SK-MEL-5 (cell line): ENCODE data around the gene AURKA. TPM values are rescaled to one million over a fixed set of nuclear protein-coding genes. Genes with fewer than 3 reads are reported as not detected.
"Not testable (repeated sequence)": the region's sequence is repeated elsewhere in the genome, so short reads cannot be mapped to it uniquely, and the experiment has no call there.

Source experiments
- DNase-seq: peaks from one replicate; pipeline ENCODE4 v3.0.0-alpha.2; 2016; ENCODE audit warnings: low read depth, low spot score
- in situ Hi-C: cut with HindIII; loops from 2 replicates; pipeline ENCODE4 v1.10.0; 2016; ENCODE audit warnings: low sequenced_read_pairs, high pct_unique_total_duplicates, low pct_unique_long_range_greater_than_20kb
- total RNA-seq: library from RNA; depleted of rRNA; stranded (reverse); fragments of >200 nt; shearing (Covaris generic); gene quantifications from 2 replicates; pipeline ENCODE4 v1.2.3, GENCODE V29; 2014

AURKA gene
- total RNA-seq, 1 experiment from 2014 or later = 68.5 TPM

- in situ Hi-C loops, DNase-seq: not testable (repeated sequence)
Measured at GRCh38 chr20:56405356-56405755, 13.3 kb upstream of the AURKA start.

- no peak for DNase-seq
- in situ Hi-C loops = no loop called here
Measured at GRCh38 chr20:56403465-56403864, 11.4 kb upstream of the AURKA start.

- peak; percentile 81 for DNase-seq
Measured at GRCh38 chr20:56400001-56400640, 8.1 kb upstream of the AURKA start.

GRCh38 chr20:56395166-56395565 lies 3.2 kb upstream of the AURKA start:
- in situ Hi-C loops = no loop called here
- DNase-seq = no peak

More at GRCh38 chr20:56400001-56400640, 8.1 kb upstream of the AURKA start:
- in situ Hi-C loops = no loop called here

GRCh38 chr20:56393653-56394052 lies 1.6 kb upstream of the AURKA start:
- in situ Hi-C loops = no loop called here
- no peak for DNase-seq

GRCh38 chr20:56392881-56393482 lies 967 bp upstream of the AURKA start:
- DNase-seq = no peak
- in situ Hi-C loops = no loop called here

GRCh38 chr20:56391596-56392131 lies 351 bp downstream of the AURKA start:
- in situ Hi-C loops = no loop called here

GRCh38 chr20:56391037-56391436 lies 978 bp downstream of the AURKA start:
- in situ Hi-C loops = no loop called here
- DNase-seq = no peak

More at GRCh38 chr20:56391596-56392131, 351 bp downstream of the AURKA start:
- no peak for DNase-seq

- in situ Hi-C loops, DNase-seq: not testable (repeated sequence)
Measured at GRCh38 chr20:56390396-56390795, 1.6 kb downstream of the AURKA start.

- in situ Hi-C loops = no loop called here
Measured at GRCh38 chr20:56389807-56390206, 2.2 kb downstream of the AURKA start.

GRCh38 chr20:56388882-56389281 lies 3.1 kb downstream of the AURKA start:
- in situ Hi-C loops = no loop called here

More at GRCh38 chr20:56389807-56390206, 2.2 kb downstream of the AURKA start:
- no peak for DNase-seq

GRCh38 chr20:56386219-56386618 lies 5.8 kb downstream of the AURKA start:
- DNase-seq = no peak
- in situ Hi-C loops = no loop called here

More at GRCh38 chr20:56388882-56389281, 3.1 kb downstream of the AURKA start:
- no peak for DNase-seq

- DNase-seq = no peak
- in situ Hi-C loops = no loop called here
Measured at GRCh38 chr20:56385130-56385529, 6.9 kb downstream of the AURKA start.

GRCh38 chr20:56383334-56383733 lies 8.7 kb downstream of the AURKA start:
- no peak for DNase-seq
- in situ Hi-C loops = no loop called here

- in situ Hi-C loops = no loop called here
- DNase-seq = no peak
Measured at GRCh38 chr20:56382696-56383095, 9.3 kb downstream of the AURKA start.

GRCh38 chr20:56381501-56381900 lies 10.5 kb downstream of the AURKA start:
- in situ Hi-C loops = no loop called here
- no peak for DNase-seq

- in situ Hi-C loops = no loop called here
- DNase-seq = no peak
Measured at GRCh38 chr20:56380375-56380774, 11.6 kb downstream of the AURKA start.

- DNase-seq = no peak
- in situ Hi-C loops = no loop called here
Measured at GRCh38 chr20:56378386-56378785, 13.6 kb downstream of the AURKA start.

GRCh38 chr20:56376331-56376730 lies 15.7 kb downstream of the AURKA start:
- in situ Hi-C loops = no loop called here

More at GRCh38 chr20:56376331-56376730, 15.7 kb downstream of the AURKA start:
- DNase-seq = no peak
